Fibroblast of gingiva (primary cell): ENCODE results near the gene DDX28.
"Not testable (repeated sequence)": the region's sequence is repeated elsewhere in the genome, so short reads cannot be mapped to it uniquely, and the experiment has no call there.

Source experiments
- DNase-seq: peaks from one replicate; pipeline ENCODE4 v3.0.0-alpha.2; 2011; ENCODE audit warnings: low read depth

Gene DDX28

DNA sequence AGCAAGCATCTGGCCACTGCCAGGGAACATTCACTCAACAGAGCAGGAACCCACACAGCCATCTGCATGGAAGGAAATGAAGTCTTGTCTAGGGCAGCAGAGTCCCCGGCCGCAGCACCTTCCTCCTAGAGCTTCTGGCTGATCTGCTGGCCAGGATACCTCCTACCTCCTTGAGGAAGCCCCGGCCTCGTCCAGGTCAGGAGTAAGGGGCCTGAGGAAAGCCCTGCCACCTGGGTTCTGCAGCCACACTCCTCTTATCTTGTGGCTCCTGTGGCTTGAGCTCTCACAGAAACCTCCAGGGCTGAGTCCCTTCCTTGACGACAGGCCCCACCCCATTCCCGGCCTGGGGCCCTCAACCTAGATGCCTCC lies 29.0 kb downstream of the DDX28 start:
- DNase-seq = not testable (repeated sequence)

DNA sequence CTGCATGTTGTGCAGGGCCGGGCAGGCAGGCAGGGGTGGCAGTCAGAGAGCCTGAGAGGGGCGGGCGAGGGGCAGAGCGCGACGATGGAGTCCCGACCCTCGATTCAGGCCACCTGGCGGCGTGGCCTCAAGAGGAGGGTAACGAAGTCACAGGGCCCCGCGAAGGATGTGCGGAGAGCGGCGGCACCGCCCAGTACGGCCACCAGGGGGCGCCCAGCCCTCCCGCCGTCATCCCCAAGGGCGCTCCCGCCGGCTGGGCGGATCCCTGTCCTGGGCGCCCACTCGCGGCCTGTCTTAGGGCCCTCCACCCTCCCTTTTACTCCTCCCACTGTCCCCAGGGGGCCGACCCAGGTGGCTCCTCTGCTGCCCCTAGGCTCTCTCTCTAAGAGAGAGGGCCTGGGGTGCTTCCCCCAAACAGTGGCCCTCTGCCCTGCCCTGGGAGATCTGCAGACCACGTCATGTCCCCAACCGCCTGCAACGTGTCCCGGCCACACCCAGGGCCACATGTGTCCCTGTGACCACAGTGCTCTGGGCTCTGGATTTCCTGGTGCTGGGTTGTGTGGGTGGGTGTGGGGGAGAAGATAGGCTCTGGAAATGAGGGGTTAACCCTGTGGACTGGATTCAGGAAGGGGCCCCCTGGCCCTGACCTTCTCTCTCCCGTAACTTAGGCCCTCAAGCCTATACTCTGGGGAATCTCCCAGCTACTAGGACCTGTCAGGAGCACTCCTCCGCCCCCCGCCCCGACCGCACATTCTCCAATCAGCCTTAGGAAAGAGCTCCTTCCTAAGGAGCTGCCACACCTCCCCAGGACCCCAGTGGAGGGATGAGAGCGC lies 29.6 kb downstream of the DDX28 start:
- peak; percentile 70 for DNase-seq

DNA sequence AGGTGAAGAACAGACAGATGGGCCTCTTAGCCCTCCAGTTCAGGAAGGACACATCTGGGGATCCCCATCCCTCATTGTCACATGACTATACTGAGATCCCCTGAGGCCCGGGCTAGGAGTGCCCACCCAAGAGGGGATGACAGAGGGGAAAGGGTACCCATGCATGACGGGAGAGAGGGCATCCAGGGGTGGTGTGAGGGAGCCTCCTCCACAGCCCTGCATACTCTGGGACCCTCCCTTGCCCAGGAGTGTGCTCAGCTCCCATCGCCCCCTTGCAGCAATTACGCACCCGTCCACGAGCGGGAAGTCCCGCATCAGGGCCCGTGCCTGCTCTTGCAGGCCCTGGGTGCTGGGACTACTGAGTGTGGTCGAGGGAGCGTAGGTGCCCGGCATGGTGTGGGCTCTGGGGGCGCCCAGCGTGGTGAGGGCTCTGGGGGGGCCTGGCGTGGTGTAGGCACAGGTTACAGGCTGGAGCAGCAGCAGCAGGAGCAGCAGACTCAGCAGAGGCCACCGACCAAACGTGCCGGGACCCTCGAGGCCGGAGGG lies 30.3 kb downstream of the DDX28 start:
- DNase-seq = no peak

DNA sequence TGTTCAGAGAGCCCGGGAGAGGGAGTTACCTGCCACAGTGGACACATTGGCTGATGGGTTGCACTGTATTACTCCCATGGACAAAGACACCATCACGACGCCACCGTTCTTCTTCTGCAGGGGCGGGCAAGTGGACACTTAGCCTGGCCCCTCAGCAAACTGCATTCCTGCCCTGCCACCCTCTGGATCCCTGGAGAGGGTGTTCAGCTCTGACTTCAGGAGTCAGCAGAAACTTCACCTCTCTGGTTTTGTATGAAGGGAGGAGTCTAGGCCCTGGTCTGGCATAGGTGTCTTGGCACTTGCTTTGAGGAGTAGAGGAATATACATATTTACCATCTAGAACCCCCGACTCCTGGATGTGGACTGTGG lies 33.0 kb downstream of the DDX28 start:
- no peak for DNase-seq

DNA sequence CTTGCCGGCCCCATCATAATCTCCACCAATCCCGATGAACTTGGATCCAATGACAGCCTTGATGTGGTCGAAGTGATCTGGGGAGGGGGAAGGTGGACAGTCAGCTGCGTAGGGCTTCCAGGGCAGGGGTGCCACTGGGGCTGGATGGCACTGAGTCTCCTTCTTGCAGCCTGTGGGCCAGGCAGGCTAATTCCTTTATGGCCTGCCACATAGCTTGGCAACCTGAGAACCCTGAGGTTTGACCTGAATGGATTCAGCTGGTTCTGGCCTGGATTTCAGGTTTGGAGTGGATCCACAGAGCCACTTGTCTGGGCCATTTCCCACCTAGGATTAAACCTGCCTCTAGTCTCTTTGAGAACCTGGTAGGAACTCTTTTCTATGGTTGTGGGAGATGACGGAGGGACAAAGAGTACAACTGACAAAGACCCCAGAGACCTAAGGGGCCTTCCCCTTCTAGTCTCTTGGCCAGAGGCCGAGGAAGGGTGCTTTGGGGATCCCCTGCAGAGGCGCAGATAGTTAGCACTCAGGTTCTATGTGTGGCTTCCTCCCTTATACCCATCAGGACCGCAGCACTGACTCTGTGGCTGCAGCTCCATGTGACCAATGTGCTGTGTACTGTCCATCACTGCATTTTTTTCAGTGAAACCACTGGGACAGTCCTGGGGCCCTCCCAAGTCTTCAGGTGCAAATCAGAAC lies 33.6 kb downstream of the DDX28 start:
- DNase-seq = no peak

DNA sequence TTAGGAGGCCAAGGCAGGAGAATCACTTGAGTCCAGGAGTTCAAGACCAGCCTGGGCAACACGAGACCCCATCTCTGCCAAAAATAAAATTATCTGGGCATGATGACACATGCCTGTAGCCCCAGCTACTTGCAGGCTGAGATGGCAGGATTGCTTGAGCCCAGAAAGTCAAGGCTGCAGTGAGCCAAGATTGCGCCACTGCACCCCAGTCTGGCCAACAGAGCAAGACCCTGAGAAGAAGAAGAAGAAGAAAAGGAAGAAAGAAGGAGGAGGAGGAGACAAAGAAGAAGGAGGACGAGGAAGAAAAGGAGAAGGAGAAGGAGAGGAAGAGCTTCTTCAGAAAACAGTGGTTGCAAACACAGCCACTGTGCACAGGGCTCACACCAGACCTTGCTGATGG lies 34.4 kb downstream of the DDX28 start:
- no peak for DNase-seq

DNA sequence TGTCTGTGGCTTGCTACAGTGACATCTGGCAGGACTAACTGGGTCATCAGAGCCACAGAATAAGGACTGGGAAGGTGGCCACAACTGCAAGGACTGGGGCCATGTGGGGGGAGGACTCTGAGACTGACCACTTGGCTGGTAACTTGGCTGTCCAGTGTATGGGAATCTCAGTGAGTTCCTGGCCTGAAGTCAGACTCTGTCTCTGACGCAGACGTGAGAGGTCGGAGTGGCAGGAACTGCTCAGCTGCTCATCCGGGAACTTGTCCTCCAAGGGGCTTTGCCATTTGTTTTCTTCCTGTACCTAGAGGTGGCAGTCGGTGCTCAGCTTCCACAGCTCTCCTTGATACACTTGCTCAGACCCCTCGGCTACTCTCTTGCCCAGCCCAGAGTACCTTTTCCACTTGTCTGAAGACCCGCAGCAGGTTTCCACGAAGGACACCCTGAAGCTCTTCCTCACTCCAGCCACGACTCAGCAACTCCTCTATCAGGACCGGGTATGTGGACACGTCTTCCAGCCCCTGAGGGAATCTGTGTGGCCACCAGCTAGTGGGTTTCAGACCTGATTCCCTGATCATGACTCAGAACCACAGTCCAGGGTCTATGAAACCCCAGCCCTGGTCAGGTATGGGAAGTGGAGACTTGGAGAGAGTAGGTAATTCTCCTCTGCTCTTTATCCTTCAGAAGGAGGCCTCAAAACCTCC lies 35.4 kb downstream of the DDX28 start:
- no peak for DNase-seq

DNA sequence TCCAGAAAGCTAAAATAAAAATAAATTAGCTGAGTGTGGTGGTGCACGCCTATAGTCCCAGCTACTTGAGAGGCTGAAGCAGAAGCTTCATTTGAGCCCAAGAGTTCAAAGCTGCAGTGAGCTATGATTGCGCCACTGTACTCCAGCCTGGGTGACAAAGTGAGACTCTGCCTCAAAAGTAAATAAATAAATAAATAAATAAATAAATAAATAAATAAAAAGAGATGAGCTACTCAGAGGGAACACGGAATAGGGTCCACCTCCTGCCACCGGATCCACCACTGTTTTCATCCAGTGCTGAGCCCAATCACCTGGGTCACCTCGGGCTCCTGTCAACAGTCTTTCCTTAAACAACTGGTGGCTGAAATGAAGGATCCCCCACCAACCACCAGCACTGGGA lies 36.1 kb downstream of the DDX28 start:
- DNase-seq = no peak

DNA sequence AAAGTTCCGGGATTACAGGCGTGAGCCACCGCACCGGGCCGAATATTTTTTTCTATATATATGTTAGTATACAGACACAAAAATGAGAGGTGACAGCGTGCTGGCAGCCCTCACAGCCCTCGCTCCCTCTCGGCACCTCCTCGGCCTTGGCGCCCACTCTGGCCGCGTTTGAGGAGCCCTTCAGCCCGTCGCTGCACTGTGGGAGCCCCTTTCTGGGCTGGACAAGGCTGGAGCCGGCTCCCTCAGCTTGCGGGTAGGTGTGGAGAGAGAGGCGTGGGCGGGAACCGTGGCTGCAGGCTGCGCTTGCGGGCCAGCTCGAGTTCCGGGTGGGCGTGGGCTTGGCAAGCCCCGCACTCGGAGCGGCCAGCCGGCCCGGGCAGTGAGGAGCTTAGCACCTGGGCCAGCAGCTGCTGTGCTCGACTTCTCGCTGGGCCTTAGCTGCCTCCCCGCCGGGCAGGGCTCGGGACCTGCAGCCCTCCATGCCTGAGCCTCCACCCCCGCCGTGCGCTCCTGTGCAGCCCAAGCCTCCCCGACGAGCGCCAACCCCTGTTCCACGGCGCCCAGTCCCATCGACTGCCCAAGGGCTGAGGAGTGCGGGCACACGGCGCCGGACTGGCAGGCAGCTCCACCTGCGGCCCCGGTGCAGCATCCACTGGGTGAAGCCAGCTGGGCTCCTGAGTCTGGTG lies 40.9 kb downstream of the DDX28 start:
- no peak for DNase-seq

DNA sequence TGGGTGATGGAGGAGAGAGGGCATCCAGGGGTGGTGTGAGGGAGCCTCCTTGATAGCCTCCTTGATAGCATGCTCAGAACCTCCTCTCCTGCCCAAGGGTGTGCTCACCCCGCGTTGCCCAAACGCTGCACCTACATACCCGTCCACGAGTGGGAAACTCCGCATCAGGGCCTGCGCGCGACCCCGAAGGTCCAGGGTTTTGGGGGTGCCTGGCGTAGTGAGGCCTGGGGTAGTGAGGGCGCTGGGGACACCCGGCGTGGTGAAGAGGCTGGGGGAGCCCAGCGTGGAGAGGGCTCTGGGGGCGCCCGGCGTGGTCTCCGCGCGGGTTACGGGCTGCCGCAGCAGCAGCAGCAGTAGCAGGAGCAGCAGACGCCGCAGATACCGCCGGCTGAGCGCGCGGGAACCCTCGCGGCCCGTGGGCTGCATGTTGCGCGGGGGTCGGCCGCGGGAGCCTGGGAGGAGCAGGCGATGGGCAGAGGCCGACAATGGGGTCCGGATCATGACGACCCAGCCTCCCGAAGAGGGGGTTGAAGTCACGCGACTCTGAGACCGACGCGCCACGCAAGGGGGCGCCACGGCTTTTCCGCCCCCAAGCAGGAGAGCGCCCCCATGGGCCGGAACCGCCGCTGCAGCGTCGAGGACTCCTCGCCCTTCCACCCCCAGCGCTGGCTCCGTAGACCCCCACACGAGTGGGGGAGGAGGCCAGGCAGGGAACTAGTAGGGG lies 42.9 kb downstream of the DDX28 start, which contains the start of gene DPEP3:
TSS of gene DPEP3 (minus strand) at position 545 of the 724 bp plus-strand sequence. CDS start at position 426, 119 bp downstream.
- no peak for DNase-seq

DNA sequence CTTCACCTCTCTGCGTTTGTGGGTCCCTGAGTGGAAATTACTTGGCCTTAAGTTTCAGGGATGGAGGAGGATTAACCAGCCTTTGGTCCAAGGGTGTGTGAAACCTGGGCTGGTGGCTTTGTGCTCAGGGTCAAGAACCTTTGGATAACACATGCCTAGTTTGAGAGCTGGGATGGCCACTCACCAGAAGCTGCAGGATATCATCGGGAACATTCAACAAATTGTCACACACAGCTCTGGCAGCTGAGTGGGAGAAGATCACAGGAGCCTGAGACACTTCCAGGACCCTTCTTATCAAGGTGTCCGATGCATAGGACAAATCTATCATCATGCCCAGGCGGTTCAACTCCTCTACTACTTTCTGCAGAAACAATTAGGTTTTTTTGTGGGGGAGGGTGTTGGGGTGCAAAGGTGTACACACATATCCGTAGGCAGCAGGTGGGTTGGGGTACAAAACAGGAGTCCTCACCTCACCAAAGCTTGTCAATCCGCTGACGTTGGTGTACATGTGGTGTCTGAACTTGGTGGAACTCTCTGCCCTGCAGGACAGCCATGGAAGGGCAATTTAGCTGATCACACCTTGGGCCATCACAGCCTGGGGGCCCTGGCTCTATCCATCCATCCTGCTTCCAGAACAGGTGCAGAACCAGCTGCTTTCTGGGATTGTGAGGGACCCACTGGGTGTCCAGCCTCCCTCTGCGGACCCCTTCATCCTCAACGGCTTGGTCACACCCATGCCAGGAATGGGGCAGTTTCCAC lies 45.4 kb downstream of the DDX28 start:
- no peak for DNase-seq

DNA sequence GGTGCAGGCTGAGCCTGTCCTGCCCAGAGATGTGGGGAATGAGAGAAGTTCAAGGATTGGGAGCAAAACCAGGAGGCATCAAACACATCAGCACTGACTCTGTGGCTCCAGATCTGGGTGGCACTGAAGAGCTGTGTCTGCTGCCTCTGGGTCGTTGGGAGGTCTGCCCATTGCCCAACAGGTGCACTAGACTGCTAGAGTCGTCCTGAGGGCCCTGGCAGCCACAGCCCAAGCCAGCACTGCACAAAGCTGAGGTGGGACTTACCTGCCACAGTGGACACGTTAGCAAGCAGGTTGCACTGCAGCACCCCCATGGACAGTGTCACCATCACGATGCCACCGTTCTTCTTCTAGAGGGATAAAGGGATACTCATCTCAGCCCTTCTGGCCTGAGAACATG lies 46.0 kb downstream of the DDX28 start:
- DNase-seq = no peak

DNA sequence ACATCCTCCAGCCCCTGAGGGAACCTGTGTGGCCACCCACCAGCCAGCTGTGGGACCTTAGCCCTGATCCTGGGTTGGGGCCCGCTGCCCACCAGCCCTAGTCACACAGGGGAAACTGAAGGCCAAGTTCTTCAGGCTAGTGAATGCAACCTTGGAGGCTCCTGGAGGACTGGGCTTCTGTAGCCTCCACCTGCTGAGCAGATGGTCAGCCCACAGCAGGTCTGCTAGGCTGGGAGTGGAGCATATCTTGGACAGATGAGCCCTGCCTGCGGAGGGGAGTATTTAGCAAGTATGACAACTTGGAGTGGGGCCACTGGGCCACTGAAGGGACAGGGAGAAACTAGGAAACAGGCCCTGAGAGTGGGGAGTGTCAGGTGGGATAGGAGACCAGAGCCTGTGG lies 46.8 kb downstream of the DDX28 start:
- DNase-seq = no peak

DNA sequence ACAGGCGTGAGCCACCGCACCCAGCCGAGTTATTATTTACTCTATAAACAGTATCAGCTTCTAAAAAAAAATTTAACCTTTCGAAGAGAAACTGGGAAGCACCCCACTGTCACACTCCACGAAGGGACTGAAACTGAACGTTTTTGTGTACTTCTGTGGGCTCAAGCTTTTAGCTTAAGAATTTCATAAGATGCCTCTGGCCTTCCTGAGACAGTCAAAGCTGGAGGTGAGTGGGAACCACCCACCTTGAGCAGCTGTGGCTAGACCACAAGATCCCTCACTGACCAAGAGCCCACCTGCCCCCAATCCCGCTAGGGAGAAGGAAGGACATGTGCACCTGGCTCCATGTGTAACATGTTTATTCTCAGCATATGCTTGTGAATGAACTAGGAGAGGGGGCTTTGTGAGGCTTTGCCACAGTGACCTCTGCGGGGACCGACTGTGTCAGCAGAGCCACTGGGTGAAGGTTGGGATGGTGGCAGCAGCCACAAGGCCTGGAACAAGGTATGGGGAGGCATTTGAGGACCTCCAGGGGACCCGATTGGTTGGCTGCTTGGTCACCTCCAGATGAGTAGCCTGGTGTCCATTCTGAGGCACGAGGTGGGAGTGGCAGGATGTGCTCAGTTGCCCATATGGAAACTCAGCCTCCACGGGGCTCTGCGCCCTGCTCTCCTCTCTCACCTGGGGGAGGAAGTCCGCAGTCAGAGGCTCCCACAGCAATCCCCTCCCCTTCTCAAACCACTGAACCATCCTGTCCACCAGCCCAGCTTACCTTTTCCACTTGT lies 47.5 kb downstream of the DDX28 start:
- DNase-seq = no peak

DNA sequence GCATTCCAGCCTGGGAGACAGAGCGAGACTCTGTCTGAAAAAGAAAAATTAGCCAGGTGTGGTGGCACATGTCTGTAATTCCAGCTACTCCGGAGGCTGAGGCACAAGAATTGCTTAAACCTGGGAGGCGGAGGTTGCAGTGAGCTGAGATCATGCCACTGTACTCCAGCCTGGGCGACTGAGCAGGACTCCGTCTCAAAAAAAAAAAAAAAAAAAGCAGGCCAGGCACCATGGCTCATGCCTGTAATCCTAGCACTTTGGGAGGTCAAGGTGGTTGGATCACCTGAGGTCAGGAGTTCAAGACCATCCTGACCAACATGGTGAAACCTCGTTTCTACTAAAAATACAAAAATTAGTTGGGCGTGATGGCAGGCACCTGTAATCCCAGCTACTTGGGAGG lies 50.7 kb downstream of the DDX28 start:
- not testable (repeated sequence) for DNase-seq

DNA sequence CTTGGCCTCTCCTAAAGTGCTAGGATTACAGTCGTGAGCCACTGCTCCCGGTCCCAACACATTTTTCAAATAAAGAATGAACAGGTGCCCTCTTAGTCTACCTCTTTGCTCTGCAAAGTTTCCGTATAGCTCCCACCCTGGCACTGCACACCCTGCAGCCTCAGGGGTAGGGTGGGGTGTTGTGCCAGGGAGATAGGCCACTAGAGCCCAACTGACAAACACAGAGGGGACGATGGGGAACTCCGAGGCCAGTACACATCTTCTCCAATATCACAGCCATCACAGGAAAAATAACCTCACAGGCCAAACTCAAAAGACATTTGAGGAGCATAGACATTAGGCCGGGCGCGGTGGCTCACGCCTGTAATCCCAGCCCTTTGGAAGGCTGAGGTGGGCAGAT lies 51.9 kb downstream of the DDX28 start:
- no peak for DNase-seq
